ENCODE data around the gene NEURL1B. TPM values are rescaled to one million over a fixed set of nuclear protein-coding genes. Genes with fewer than 3 reads are reported as not detected.
"Not testable (repeated sequence)": the region's sequence is repeated elsewhere in the genome, so short reads cannot be mapped to it uniquely, and the experiment has no call there.

The NEURL1B gene
- total RNA-seq, 3 donors from 2014 or later, result 0.03 to 0.13 (median 0.05) TPM

DNA sequence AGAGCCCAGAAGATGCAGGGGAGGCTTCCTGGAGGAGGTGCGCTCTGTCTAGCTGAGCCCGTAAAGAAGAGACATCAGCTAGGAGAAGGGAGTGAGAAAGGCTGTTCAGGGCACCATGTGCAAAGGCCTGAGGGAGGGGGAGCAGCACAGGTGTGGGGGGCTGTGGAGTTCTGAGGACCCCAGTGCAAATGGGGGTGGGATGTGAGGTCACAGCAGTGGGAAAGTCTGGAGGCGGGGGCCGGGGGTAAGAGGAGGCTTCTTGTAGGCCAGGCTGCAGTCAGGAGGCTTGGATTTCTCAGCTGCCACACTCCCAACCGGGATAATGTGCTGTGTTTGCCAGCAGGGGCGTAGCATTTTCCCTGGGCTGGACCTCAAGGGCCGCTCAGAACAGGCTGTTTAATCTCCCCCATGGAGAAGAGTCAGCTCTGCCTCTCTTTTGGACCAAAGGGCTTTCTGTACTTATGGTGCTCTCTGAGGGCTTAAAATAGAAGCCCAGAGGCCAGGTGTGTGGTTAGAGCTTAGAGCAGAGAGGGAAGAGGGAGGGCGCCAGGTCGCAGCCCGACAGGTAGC is 5.7 kb downstream of the NEURL1B start:
- peaks cover 20% of the 10 kb centered on the region for H3K27me3 Mint-ChIP-seq (ENCODE audit: low read depth)
- H3K9me3 Mint-ChIP-seq, result no peaks in the 10 kb centered on the region
- no peak for ATAC-seq
- no peak for DNase-seq
- H3K4me3 Mint-ChIP-seq, result no peak overlapping the region
- no peaks in the 10 kb centered on the region for H3K4me1 Mint-ChIP-seq (ENCODE audit: low read depth)
- H3K36me3 Mint-ChIP-seq (ENCODE audit: insufficient read depth), result no peaks in the 10 kb centered on the region

DNA sequence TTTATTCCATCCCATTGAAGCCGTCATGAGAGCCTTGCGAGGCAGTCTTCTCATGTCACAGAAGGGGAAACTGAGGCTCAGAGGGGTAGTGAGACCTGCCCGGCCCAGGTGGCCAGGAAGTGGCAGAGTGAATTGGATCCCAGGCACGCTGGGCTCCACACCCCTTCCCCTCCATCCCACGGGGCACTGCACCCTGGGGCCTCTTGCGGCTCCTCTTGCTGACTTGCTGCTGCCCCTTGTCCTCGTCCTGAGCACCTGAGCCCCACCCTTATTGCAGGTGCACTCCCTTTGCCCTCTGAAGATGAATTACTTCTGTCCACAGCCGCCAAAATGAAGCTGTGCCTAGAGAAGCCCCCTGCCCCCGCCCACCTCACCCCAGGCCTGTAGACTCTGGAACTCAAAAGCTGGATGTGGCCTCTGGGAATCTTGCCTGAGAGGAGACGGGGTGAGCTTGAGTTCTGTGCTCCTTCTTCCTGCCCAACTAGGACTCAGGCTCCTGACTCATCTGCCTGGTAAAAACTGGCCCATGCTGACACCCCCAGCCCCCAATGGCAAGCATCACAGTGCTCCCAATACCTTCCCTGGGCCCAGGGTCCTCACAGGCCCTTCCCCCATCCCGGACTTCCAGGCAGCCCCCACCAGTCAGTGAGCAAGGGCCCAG is 6.4 kb downstream of the NEURL1B start:
- Mint-ChIP-seq H3K36me3 (ENCODE audit: insufficient read depth) (no peaks in the 10 kb centered on the region), H3K4me3 (no peak overlapping the region), H3K27me3 (ENCODE audit: low read depth) (peaks cover 14% of the 10 kb centered on the region), H3K9me3 (no peaks in the 10 kb centered on the region), H3K4me1 (ENCODE audit: low read depth) (no peaks in the 10 kb centered on the region)
- DNase-seq (no peak), ATAC-seq (no peak)

DNA sequence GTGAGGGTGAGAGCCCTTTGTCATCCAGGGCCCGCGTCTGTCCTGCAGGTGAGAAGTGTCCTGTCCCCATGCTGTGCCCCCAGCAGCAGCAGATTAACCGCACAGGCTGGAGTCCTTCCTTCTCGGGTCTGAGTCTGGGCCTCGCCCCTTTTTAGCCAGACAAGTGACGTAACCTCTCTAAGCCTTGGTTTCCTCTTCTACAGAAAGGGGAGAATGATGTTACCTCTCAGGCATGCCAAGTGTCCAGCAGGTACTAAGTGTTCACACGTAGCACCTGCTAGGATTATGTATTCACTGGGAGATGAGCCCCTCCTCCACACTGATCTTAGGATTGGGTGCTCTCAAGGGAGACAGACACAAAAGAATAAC is 6.9 kb downstream of the NEURL1B start:
- H3K36me3 Mint-ChIP-seq (ENCODE audit: insufficient read depth), result no peaks in the 10 kb centered on the region

DNA sequence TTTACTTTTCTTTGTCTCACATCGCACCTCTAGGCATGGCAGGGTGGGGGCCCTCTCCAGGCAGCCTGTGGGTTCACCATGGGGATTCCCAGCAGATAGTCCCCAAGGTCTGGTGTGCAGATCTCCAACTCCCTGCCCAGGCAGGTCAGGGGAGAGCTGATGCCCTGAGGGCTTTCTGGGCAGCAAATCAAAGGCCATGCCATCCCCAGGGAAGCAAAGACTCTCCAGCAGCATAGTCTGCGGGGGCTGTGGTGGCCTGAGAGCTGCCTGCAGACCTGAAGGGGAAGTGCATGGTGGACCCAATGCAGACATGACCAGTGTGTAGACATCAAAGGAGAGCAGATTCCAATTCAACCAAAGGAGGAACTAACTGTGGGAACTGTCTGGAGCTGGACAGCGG is 7.7 kb downstream of the NEURL1B start:
- Mint-ChIP-seq H3K4me3 (no peak overlapping the region), H3K9me3 (no peaks in the 10 kb centered on the region), H3K4me1 (ENCODE audit: low read depth) (no peaks in the 10 kb centered on the region)

More for the DNA sequence above, 6.9 kb downstream of the NEURL1B start:
- H3K9me3 Mint-ChIP-seq, result no peaks in the 10 kb centered on the region
- peaks cover 11% of the 10 kb centered on the region for H3K27me3 Mint-ChIP-seq (ENCODE audit: low read depth)
- no peak for ATAC-seq
- no peak for DNase-seq
- no peak overlapping the region for H3K4me3 Mint-ChIP-seq
- H3K4me1 Mint-ChIP-seq (ENCODE audit: low read depth), result no peaks in the 10 kb centered on the region

DNA sequence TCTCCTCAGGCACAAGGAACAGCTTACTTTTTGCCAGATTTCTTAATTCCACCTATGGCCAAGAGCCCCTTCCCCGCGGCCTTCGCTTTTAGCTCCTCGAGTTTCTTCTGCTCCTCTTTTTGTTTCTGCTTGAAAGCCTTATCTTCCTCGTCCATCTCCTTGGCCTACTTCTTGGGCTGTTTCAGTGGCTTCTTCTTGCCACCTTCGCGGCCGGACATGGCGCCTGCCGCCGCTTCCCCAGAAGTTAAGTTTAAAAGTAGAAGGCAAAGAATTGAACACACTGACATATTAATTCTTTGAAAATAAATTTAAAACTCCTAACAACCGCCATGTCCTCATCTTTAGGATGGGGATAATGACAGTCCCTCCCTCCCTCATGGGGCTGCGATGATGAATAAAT is 15.4 kb downstream of the NEURL1B start:
- DNase-seq; ATAC-seq; H3K4me1 Mint-ChIP-seq (ENCODE audit: low read depth); H3K4me3 Mint-ChIP-seq; H3K36me3 Mint-ChIP-seq (ENCODE audit: insufficient read depth); H3K27me3 Mint-ChIP-seq (ENCODE audit: low read depth): not testable (repeated sequence)
- H3K9me3 Mint-ChIP-seq, result peaks cover 17% of the 10 kb centered on the region

More for the DNA sequence above, 7.7 kb downstream of the NEURL1B start:
- H3K36me3 Mint-ChIP-seq (ENCODE audit: insufficient read depth), result no peaks in the 10 kb centered on the region
- H3K27me3 Mint-ChIP-seq (ENCODE audit: low read depth), result peaks cover 5% of the 10 kb centered on the region
- no peak for DNase-seq
- no peak for ATAC-seq

DNA sequence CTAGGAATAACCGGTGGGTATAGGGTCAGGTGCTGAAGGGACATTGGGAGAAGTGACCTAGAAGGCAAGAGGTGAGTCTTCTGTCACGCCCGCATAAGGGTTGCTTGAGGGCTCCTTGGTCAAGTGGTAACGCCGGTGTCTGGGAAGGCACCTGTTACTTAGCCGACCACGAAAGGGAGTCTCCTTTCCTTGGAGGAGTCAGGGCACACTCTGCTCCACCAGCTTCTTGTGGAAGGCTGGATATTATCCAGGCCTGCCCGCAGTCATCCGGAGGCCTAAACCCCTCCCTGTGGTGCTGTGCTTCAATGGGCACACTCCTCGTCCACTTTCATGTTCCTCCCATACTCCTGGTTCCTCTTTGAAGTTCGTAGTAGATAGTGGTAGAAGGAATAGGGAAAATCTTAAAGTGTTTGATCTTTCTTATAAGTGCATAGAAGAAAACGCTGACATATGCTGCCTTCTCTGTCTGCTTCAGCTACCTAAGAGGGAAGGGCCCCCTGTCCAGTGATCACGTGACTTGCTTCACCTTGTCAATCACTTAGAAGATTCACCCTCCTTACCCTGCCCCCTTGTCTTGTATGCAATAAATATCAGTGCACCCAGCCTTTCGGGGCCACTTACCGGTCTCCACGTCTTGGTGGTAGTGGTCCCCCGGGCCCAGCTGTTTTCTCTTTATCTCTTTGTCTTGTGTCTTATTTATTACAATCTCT is 16.6 kb downstream of the NEURL1B start:
- H3K4me1 Mint-ChIP-seq (ENCODE audit: low read depth); DNase-seq; H3K27me3 Mint-ChIP-seq (ENCODE audit: low read depth); ATAC-seq; H3K36me3 Mint-ChIP-seq (ENCODE audit: insufficient read depth); H3K4me3 Mint-ChIP-seq: not testable (repeated sequence)
- H3K9me3 Mint-ChIP-seq, result peaks cover 17% of the 10 kb centered on the region

DNA sequence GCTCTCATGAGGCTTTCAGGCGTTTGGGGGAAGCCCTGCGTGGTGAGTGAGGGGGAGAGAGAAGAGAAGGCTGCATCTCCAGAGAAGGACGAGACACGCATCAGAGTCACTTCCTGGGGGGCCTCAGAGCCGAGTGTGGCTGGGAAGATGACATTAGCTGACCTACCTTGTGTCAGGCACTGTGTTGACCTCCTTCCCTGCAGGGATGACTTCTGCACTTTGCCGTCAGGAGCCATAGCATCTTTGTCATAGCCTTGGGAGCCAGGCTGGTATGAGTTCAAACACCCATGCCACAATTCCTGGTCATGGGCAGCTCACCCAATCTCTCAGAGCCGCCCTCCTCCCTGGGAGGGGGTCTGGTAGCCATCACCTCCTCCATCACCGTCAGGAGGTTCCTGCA is 17.3 kb downstream of the NEURL1B start:
- H3K4me3 Mint-ChIP-seq, result no peak overlapping the region
- no peak for DNase-seq
- H3K27me3 Mint-ChIP-seq (ENCODE audit: low read depth), result no peaks in the 10 kb centered on the region
- H3K9me3 Mint-ChIP-seq, result peaks cover 17% of the 10 kb centered on the region
- no peak for ATAC-seq
- peaks cover 2% of the 10 kb centered on the region for H3K36me3 Mint-ChIP-seq (ENCODE audit: insufficient read depth)
- H3K4me1 Mint-ChIP-seq (ENCODE audit: low read depth), result no peaks in the 10 kb centered on the region

DNA sequence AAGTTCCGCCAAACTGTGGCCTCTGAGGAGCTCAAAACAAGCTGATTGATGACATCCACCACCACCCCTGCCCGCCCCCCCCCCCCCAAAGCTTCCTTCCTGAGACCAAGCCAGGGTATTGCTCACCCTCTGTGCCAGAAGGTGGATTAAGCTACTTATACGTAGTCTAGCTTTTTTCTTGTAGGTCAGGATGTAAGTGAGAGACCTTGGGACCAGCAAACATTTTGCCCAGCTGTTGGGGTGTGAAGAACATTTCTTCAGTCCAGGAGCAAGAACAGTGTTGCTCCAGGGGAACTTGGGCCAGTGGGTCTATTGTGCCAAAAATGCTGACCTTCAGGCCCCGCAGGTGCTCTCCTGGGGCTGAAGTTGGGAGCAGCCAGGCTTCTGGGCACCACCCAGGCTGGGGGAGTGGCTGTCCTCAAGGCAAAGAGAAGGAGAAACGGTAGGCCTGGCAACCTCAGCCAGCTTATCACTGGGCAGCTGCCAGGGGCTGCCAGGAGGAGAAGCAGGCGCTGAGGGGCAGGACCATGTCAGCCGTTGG is 18.0 kb downstream of the NEURL1B start:
- no peak for DNase-seq
- Mint-ChIP-seq H3K9me3 (peaks cover 17% of the 10 kb centered on the region), H3K27me3 (ENCODE audit: low read depth) (no peaks in the 10 kb centered on the region), H3K4me1 (ENCODE audit: low read depth) (no peaks in the 10 kb centered on the region), H3K36me3 (ENCODE audit: insufficient read depth) (peaks cover 2% of the 10 kb centered on the region), H3K4me3 (no peak overlapping the region)
- ATAC-seq, result no peak

DNA sequence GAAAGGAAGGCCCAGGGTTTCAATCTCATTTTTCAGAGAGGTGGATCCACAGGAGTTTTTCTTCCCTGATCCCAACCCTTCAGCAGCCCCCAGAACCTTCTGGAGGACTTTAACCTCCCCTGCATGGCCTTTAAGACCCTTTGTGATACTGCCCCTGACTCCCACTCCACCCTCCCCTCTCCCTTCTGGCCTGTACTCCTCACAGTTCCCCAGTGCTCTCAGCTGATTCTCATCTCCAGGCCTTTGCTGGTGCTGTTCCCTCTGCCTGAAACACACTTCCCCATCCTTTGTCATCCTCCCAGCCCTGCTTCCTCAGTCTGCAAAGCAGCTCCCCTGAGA is 18.5 kb downstream of the NEURL1B start:
- ATAC-seq (no peak), DNase-seq (no peak)
- peaks cover 17% of the 10 kb centered on the region for H3K9me3 Mint-ChIP-seq
- no peaks in the 10 kb centered on the region for H3K27me3 Mint-ChIP-seq (ENCODE audit: low read depth)
- peaks cover 2% of the 10 kb centered on the region for H3K36me3 Mint-ChIP-seq (ENCODE audit: insufficient read depth)
- H3K4me3 Mint-ChIP-seq, result no peak overlapping the region
- no peaks in the 10 kb centered on the region for H3K4me1 Mint-ChIP-seq (ENCODE audit: low read depth)

DNA sequence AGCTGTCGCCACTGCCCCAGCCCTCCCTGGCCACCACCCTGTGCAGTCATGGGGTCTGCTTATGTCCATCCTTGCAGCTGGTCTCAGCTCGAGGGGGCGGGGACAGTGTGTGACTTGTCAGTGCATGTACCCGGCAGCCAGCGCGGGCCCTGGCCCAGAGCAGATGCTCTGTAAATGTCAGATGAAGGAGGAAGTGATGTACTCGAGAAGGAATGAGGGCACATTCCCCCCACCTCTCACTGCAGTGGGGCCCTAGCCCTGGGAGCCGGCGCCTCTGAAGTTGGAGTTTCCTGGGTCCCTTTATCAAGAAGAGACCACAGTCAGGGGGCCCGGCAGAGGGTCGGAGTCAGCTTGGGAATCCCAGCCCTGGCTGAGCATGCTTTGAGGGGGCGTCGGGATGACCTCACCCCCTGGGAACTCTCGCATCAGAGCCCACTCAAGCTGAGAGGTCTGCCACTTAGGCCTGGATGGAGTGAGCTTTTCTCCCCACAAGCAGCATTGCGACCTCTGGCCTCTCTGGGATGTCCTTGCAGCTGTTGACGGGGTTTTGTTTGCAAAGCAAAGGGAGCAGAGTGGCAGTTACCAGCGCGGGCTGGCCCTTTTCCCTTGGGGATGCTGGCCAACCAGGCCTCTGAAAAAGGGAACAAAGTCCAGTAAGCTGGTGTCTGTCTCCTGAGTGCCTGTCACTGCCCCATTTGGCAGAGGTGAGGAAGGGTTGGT is 19.0 kb downstream of the NEURL1B start:
- DNase-seq (no peak), ATAC-seq (no peak)
- Mint-ChIP-seq H3K4me3 (no peak overlapping the region), H3K36me3 (ENCODE audit: insufficient read depth) (peaks cover 2% of the 10 kb centered on the region), H3K9me3 (peaks cover 17% of the 10 kb centered on the region), H3K27me3 (ENCODE audit: low read depth) (no peaks in the 10 kb centered on the region), H3K4me1 (ENCODE audit: low read depth) (no peaks in the 10 kb centered on the region)

DNA sequence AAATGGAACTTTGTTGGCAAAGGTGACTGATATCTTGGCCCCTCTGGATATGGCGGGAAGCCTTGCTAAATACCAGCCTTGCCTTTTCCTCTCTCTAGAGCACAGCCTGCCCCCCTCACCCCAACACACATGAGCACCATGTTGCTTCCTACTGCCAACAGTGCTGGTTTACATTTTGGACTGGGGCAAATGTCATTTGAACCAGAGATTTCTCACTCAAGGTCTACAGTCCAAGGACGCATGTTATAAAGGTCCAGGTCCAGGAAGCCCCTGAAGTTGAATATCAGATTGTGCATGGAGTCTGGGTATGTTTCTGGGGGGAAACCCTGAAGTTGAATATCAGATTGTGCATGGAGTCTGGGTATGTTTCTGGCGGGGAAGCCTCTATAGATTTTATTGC is 19.9 kb downstream of the NEURL1B start:
- no peak for ATAC-seq
- no peaks in the 10 kb centered on the region for H3K4me1 Mint-ChIP-seq (ENCODE audit: low read depth)
- DNase-seq, result no peak
- peaks cover 10% of the 10 kb centered on the region for H3K9me3 Mint-ChIP-seq
- no peak overlapping the region for H3K4me3 Mint-ChIP-seq
- peaks cover under 1% of the 10 kb centered on the region for H3K36me3 Mint-ChIP-seq (ENCODE audit: insufficient read depth)
- H3K27me3 Mint-ChIP-seq (ENCODE audit: low read depth), result no peaks in the 10 kb centered on the region

DNA sequence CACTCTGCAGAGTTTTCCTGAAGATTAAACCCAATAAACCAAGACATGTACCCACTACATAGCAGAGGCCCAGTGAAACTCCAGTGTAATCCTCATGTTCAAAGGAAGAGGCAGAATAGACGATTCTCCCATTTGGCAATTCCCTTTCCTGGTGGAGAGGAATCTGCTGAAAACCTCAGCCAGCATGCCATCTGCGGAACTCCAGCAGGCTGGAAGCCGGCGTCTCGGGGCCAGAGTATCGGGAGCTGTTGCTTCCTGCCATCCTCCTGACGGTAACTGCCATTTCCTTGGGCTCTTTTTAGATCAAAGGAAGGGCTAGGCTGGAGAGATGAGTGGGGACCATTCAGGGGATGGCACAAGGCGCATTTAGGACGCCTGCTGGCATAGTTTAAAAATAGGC is 20.5 kb downstream of the NEURL1B start:
- H3K9me3 Mint-ChIP-seq, result peaks cover 6% of the 10 kb centered on the region
- H3K36me3 Mint-ChIP-seq (ENCODE audit: insufficient read depth), result no peaks in the 10 kb centered on the region
- H3K4me3 Mint-ChIP-seq, result no peak overlapping the region
- ATAC-seq (no peak), DNase-seq (no peak)
- no peaks in the 10 kb centered on the region for H3K4me1 Mint-ChIP-seq (ENCODE audit: low read depth)
- no peaks in the 10 kb centered on the region for H3K27me3 Mint-ChIP-seq (ENCODE audit: low read depth)

DNA sequence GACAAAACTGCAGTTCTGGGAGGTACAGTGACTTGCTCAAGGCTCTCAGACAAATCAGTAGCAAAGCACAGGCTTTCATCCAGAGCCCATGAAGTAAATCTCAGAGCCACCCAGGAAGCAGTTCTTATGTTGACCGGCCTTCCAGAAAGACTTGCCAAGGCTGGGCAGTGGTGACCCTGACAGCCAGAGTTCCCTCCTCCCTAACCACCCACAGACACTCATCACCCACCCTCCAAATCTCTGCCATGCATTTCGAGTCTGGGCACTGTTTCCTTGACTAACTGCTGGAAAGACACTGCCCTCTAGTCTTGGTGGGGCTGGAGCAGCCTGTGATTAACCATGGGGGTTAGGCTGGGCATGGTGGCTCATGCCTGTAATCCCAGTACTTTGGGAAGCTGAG is 21.5 kb downstream of the NEURL1B start:
- Mint-ChIP-seq H3K4me1 (ENCODE audit: low read depth) (no peaks in the 10 kb centered on the region), H3K4me3 (no peak overlapping the region), H3K9me3 (no peaks in the 10 kb centered on the region), H3K36me3 (ENCODE audit: insufficient read depth) (no peaks in the 10 kb centered on the region), H3K27me3 (ENCODE audit: low read depth) (no peaks in the 10 kb centered on the region)
- ATAC-seq (no peak), DNase-seq (no peak)

DNA sequence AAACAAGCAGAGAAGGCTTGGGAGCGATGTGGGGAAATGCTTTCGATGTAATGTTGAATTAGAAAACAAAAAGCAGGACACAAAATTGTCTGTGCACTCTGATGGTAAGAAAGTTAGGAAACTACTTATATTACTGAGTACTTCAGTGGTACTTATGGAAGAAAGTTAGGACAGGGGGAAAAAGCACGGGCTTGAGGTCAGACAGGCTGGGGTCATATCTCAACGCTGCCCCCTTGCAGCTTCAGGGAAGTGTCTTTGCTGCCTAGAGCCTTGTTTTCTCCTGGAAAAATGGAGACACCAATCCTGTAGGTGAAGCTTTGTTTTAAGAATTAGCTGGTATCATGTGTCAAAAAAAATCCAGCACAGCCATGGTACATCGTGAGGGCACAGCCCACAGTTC is 23.0 kb downstream of the NEURL1B start:
- ATAC-seq (no peak), DNase-seq (no peak)
- Mint-ChIP-seq H3K4me1 (ENCODE audit: low read depth) (no peaks in the 10 kb centered on the region), H3K36me3 (ENCODE audit: insufficient read depth) (no peaks in the 10 kb centered on the region), H3K27me3 (ENCODE audit: low read depth) (no peaks in the 10 kb centered on the region), H3K9me3 (no peaks in the 10 kb centered on the region), H3K4me3 (no peak overlapping the region)

Measured in activated T-cell treated with anti-CD3 and anti-CD28 coated beads, Interleukin-2, amount 50 U/mL, for 4 hours (primary cell).